Astrocyte of the cerebellum (primary cell): ENCODE measurements around the gene TRIP12.
"Not testable (repeated sequence)": the region's sequence is repeated elsewhere in the genome, so short reads cannot be mapped to it uniquely, and the experiment has no call there.

Experiments
- DNase-seq: peaks from one replicate; pipeline ENCODE4 v3.0.0-alpha.2; 2011; ENCODE audit warnings: low read depth
- H3K4me3 ChIP-seq: 2 replicates; pipeline ENCODE4 v1.5.1; 2011; ENCODE audit warnings: mild to moderate bottlenecking, low read depth, low read length, moderate library complexity
- CTCF ChIP-seq: IDR thresholded peaks from 2 replicates; pipeline ENCODE4 v1.5.1; 2012; ENCODE audit warnings: low read length, low read depth, moderate library complexity, mild to moderate bottlenecking; ENCODE audit errors: missing control alignments
- in situ Hi-C: cut with HindIII; loops from 2 replicates; pipeline ENCODE4 v1.10.0; 2017; ENCODE audit warnings: low sequenced_read_pairs

Gene TRIP12

GRCh38 chr2:229856413-229856812, 65.4 kb downstream of the TRIP12 start:
- no peak overlapping the region for H3K4me3 ChIP-seq
- DNase-seq, result no peak
- no peak for TF ChIP-seq CTCF
- in situ Hi-C loops, result no loop called here

- no peak for TF ChIP-seq CTCF
- no peak for DNase-seq
- no peak overlapping the region for H3K4me3 ChIP-seq
- in situ Hi-C loops, result no loop called here
These were observed 66.7 kb downstream of the TRIP12 start for GRCh38 chr2:229855116-229855515.

GRCh38 chr2:229852565-229852964, 69.2 kb downstream of the TRIP12 start:
- no peak overlapping the region for H3K4me3 ChIP-seq
- DNase-seq, result peak; percentile 29
- no peak for TF ChIP-seq CTCF
- in situ Hi-C loops, result no loop called here

- H3K4me3 ChIP-seq, result no peak overlapping the region
- in situ Hi-C loops, result no loop called here
- no peak for TF ChIP-seq CTCF
- no peak for DNase-seq
These were observed 69.9 kb downstream of the TRIP12 start for GRCh38 chr2:229851870-229852269.

GRCh38 chr2:229850355-229851275, 71.2 kb downstream of the TRIP12 start:
- H3K4me3 ChIP-seq, in situ Hi-C loops, DNase-seq: not testable (repeated sequence)

GRCh38 chr2:229849073-229849472, 72.7 kb downstream of the TRIP12 start:
- H3K4me3 ChIP-seq, result no peak overlapping the region
- in situ Hi-C loops, result no loop called here
- TF ChIP-seq CTCF, result no peak
- DNase-seq, result no peak

- H3K4me3 ChIP-seq, result no peak overlapping the region
- DNase-seq, result no peak
- TF ChIP-seq CTCF, result no peak
- in situ Hi-C loops, result no loop called here
These were observed 78.2 kb downstream of the TRIP12 start for GRCh38 chr2:229843613-229844012.
